CD4-positive, CD25-positive, alpha-beta regulatory T cell (primary cell): ENCODE data around the gene SNTG2. TPM values are rescaled to one million over a fixed set of nuclear protein-coding genes. Genes with fewer than 3 reads are reported as not detected.
A peak's percentile ranks its signal among the peaks of the same experiment; 100 is the strongest.

Source experiments
- ATAC-seq, 2 donors: fragments of 150-1000 bp; cut with Tn5 transposase; one replicate each; pipeline ENCODE4 v1.10.0; 2021; ENCODE audit warnings: low read depth in 2 of 2, moderate number of reproducible peaks in 2 of 2, moderate library complexity in 1 of 2
- DNase-seq, 3 donors: peaks; one replicate each; pipeline versions ENCODE4 v3.0.0 to v3.0.0-alpha.2; 2012 to 2022; ENCODE audit warnings: mixed read lengths in 1 of 3
- H3K27ac ChIP-seq: one replicate; pipeline ENCODE4 v1.7.0; 2013; ENCODE audit warnings: mild to moderate bottlenecking, low read length; ENCODE audit not compliant: insufficient read depth, poor library complexity, severe bottlenecking
- H3K27me3 ChIP-seq: one replicate; pipeline ENCODE4 v1.7.0; 2013; ENCODE audit warnings: low read length; ENCODE audit not compliant: control insufficient read depth, insufficient read depth
- H3K36me3 ChIP-seq: one replicate; pipeline ENCODE4 v1.7.0; 2013; ENCODE audit warnings: mild to moderate bottlenecking, low read length, moderate library complexity; ENCODE audit not compliant: control insufficient read depth, insufficient read depth
- H3K4me1 ChIP-seq: 2 replicates; pipeline ENCODE4 v1.7.0; 2013; ENCODE audit warnings: mild to moderate bottlenecking, low read length; ENCODE audit not compliant: insufficient read depth, control insufficient read depth, poor library complexity, severe bottlenecking
- H3K4me3 ChIP-seq: one replicate; pipeline ENCODE4 v1.7.0; 2013; ENCODE audit warnings: low read depth, mild to moderate bottlenecking, low read length, moderate library complexity
- H3K9me3 ChIP-seq, 2 experiments: 1 replicate in 1 of 2; 2 replicates in 1 of 2; pipeline ENCODE4 v1.7.0; 2013; ENCODE audit warnings: low read length in 2 of 2, mild to moderate bottlenecking in 1 of 2, moderate library complexity in 1 of 2; ENCODE audit not compliant: control insufficient read depth in 2 of 2
- H3K27ac Mint-ChIP-seq, 3 donors: one replicate each; pipeline ENCODE4 v1.8.0; 2020 to 2022; ENCODE audit warnings: mild to moderate bottlenecking in 3 of 3, mixed read lengths in 3 of 3, moderate library complexity in 2 of 3
- H3K27me3 Mint-ChIP-seq: one replicate; pipeline ENCODE4 v1.8.0; 2022; ENCODE audit warnings: mild to moderate bottlenecking, mixed read lengths
- H3K36me3 Mint-ChIP-seq: one replicate; pipeline ENCODE4 v1.8.0; 2020; ENCODE audit warnings: mixed read lengths
- H3K4me1 Mint-ChIP-seq, 4 donors: one replicate each; pipeline ENCODE4 v1.8.0; 2020 to 2022; ENCODE audit warnings: mixed read lengths in 4 of 4, mild to moderate bottlenecking in 1 of 4
- H3K4me3 Mint-ChIP-seq, 4 donors: one replicate each; pipeline ENCODE4 v1.8.0; 2020 to 2022; ENCODE audit warnings: mild to moderate bottlenecking in 4 of 4, mixed read lengths in 4 of 4, moderate library complexity in 3 of 4
- H3K9me3 Mint-ChIP-seq, 7 donors: one replicate each; pipeline ENCODE4 v1.8.0; 2020 to 2022; ENCODE audit warnings: mixed read lengths in 7 of 7, mild to moderate bottlenecking in 3 of 7, moderate library complexity in 2 of 7
- polyA plus RNA-seq, 4 donors: library from polyadenylated mRNA; unstranded; fragments of 300-500 nt; fragmentation: Illumina TruSeq; gene quantifications; one replicate each; pipeline ENCODE4 v1.2.3, GENCODE V29; 2021
- total RNA-seq: library from RNA; stranded (reverse); gene quantifications from one replicate; pipeline ENCODE4 v1.2.3, GENCODE V29; 2022

SNTG2 gene
- total and polyA plus RNA-seq, 5 donors from 2014 or later = 0.64 TPM; not detected in 4

DNA sequence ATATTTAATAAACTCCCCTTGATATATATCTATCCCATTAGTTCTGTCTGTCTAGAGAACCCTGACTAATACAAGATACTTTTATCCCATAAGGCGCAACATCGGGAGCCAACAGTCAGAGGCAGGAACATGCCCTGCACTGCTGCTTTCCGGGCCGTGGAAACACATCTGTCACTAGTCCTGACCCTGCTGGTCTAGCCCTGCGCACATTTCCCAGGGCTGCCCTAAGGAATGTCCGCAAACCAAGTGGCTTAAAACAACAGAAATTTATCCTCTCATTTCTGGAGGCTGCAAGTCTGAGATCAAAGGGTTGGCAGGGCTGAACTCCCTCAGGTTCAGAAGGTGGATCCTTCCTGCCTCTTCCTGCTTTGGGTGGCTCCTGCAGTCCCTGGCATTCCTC, 348.4 kb downstream of the SNTG2 start:
- H3K4me3 ChIP-seq = no peak overlapping the region
- DNase-seq (no peak), ATAC-seq (no peak)
- Mint-ChIP-seq H3K4me3 (no peak overlapping the region), H3K27ac (no peak overlapping the region), H3K36me3 (no peaks in the 10 kb centered on the region), H3K27me3 (no peaks in the 10 kb centered on the region), H3K4me1 (peaks cover 0 to 5% (median 1%) of the 10 kb centered on the region in 4 donors), H3K9me3 (peaks cover 0 to 4% (median 0%) of the 10 kb centered on the region in 7 donors)
- H3K36me3 ChIP-seq = no peaks in the 10 kb centered on the region
- no peaks in the 10 kb centered on the region for H3K9me3 ChIP-seq
- no peaks in the 10 kb centered on the region for H3K27me3 ChIP-seq
- H3K4me1 ChIP-seq = no peaks in the 10 kb centered on the region
- no peak overlapping the region for H3K27ac ChIP-seq

- no peak overlapping the region for H3K27ac Mint-ChIP-seq
- H3K4me1 Mint-ChIP-seq = peaks cover 0 to 5% (median 1%) of the 10 kb centered on the region in 4 donors
- no peaks in the 10 kb centered on the region for H3K27me3 Mint-ChIP-seq
- DNase-seq (no peak), ATAC-seq (no peak)
- Histone ChIP-seq H3K27ac (no peak overlapping the region), H3K27me3 (no peaks in the 10 kb centered on the region), H3K36me3 (no peaks in the 10 kb centered on the region), H3K4me3 (no peak overlapping the region), H3K9me3 (no peaks in the 10 kb centered on the region), H3K4me1 (no peaks in the 10 kb centered on the region)
- H3K9me3 Mint-ChIP-seq = peaks cover 0 to 4% (median 0%) of the 10 kb centered on the region in 7 donors
- H3K36me3 Mint-ChIP-seq = no peaks in the 10 kb centered on the region
- H3K4me3 Mint-ChIP-seq = no peak overlapping the region
Measured at GRCh38 chr2:1300284-1300683, 349.6 kb downstream of the SNTG2 start.

DNA sequence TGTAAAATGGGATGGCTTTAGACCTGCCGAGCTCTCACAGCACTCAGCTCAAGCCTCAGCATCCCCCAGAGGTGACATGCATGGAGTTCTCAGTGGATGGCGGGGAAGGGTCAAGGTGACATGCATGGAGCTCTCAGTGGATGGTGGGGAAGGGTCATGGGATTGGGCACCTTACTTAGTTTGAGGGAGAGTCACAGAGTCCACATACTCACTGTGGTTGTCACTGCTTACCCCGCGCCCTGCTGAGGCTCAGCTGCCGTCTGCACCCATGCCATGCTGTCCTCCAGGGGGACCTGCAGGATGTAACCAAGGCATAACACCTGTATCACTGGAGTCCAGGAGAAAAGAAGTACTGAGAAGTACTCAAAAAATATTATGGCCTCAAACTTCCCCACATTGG, 350.4 kb downstream of the SNTG2 start:
- Histone ChIP-seq H3K4me1 (no peaks in the 10 kb centered on the region), H3K36me3 (no peaks in the 10 kb centered on the region), H3K27ac (no peak overlapping the region), H3K4me3 (no peak overlapping the region), H3K27me3 (no peaks in the 10 kb centered on the region), H3K9me3 (no peaks in the 10 kb centered on the region)
- no peak for ATAC-seq
- no peaks in the 10 kb centered on the region for H3K27me3 Mint-ChIP-seq
- H3K27ac Mint-ChIP-seq = no peak overlapping the region
- DNase-seq = no peak
- H3K36me3 Mint-ChIP-seq = no peaks in the 10 kb centered on the region
- H3K4me1 Mint-ChIP-seq = peaks cover 0 to 5% (median 1%) of the 10 kb centered on the region in 4 donors
- H3K4me3 Mint-ChIP-seq = no peak overlapping the region
- H3K9me3 Mint-ChIP-seq = peaks cover 0 to 4% (median 0%) of the 10 kb centered on the region in 7 donors

- Histone ChIP-seq H3K4me3 (no peak overlapping the region), H3K27ac (no peak overlapping the region), H3K36me3 (no peaks in the 10 kb centered on the region), H3K9me3 (no peaks in the 10 kb centered on the region), H3K4me1 (no peaks in the 10 kb centered on the region), H3K27me3 (no peaks in the 10 kb centered on the region)
- DNase-seq (no peak), ATAC-seq (no peak)
- Mint-ChIP-seq H3K27ac (no peak overlapping the region), H3K9me3 (peaks cover 0 to 4% (median 0%) of the 10 kb centered on the region in 7 donors), H3K4me1 (peaks cover 0 to 6% (median 3%) of the 10 kb centered on the region in 4 donors), H3K27me3 (no peaks in the 10 kb centered on the region), H3K4me3 (no peak overlapping the region), H3K36me3 (no peaks in the 10 kb centered on the region)
Measured at GRCh38 chr2:1305342-1306013, 354.8 kb downstream of the SNTG2 start.

DNA sequence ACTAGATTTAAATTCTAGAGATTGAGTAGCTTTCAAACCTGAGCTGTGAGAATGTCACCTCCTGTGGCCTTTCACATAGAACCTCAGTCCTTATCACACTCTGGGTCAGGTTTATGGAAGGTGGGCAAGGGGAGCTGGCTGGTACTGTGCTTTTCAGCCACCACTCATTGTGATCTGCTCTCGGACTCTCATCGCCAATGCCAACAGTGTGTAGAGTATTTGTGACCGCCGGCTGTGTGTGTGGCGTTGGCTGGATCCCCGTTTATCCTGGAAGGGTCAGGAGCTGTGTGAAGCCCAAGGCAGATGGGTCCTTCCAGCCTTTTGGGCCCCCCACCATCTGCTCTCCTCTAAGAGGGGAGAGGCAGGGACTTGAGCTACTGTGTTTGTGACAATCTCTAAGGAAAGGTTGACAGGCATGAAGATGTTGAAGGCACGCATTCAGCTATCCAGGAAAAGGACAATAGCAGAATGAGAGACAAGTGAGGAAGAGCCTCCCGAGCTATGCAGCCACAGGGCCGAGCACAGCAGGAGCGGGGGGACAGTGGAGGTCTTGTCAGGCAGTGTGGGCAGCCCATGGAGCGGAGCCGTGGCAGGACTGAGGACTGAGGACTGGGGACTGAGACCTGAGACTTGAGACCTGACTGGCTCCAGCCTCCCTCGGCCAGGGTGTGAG, 355.5 kb downstream of the SNTG2 start:
- Mint-ChIP-seq H3K27ac (no peak overlapping the region), H3K4me3 (peak overlapping the region in 1 of 4 donors; percentile 62), H3K36me3 (no peaks in the 10 kb centered on the region), H3K9me3 (peaks cover 0 to 4% (median 0%) of the 10 kb centered on the region in 7 donors), H3K27me3 (no peaks in the 10 kb centered on the region), H3K4me1 (peaks cover 0 to 6% (median 3%) of the 10 kb centered on the region in 4 donors)
- no peak for DNase-seq
- H3K4me3 ChIP-seq = no peak overlapping the region
- no peaks in the 10 kb centered on the region for H3K27me3 ChIP-seq
- ATAC-seq = no peak
- no peaks in the 10 kb centered on the region for H3K9me3 ChIP-seq
- H3K36me3 ChIP-seq = no peaks in the 10 kb centered on the region
- no peaks in the 10 kb centered on the region for H3K4me1 ChIP-seq
- H3K27ac ChIP-seq = no peak overlapping the region

DNA sequence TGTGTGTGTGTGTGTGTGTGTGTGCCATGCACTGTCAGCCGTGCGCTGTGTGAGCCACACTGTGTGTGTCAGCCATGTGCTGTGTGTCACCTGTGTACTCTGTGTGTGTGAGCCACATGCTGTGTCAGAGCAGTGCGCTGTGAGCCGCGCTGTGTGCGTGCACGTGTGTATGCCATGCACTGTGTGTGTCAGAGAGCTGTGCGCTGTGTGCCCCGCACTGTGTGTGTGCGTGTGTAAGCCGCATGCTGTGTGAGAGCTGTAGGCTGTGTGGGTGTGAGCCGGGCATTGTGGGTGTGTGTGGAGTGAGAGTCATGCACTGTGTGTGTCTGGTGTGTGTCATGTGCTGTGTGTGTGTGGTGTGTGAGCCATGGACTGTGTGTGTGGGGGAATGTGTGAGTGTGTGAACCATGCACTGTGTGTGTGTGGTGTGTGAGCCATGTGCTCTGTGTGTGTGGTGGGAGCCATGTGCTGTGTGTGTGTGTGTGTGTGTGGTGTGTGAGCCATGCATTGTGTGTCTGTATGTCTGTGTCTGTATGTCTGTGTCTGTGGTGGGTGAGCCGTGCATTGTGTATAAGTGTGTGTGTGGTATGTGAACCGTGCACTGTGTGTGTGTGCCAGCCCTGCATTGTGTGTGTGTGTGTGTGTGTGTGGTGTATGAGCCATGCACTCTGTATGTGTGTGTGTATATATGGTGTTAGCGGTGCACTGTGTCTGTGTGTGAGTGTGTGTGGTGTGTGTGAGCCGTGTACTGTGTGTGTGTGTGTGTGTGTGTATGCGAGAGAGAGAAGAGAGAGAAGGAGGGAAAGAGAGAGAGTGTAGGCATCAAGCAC, 356.3 kb downstream of the SNTG2 start:
- no peak overlapping the region for H3K4me3 Mint-ChIP-seq
- peaks cover 0 to 4% (median 0%) of the 10 kb centered on the region in 7 donors for H3K9me3 Mint-ChIP-seq
- peak in 1 of 2 donors; percentile 16 for ATAC-seq

GRCh38 chr2:1307670-1308069, 357.0 kb downstream of the SNTG2 start:
- no peak overlapping the region for H3K27ac ChIP-seq
- H3K36me3 ChIP-seq = no peaks in the 10 kb centered on the region
- no peaks in the 10 kb centered on the region for H3K4me1 ChIP-seq
- DNase-seq = no peak
- H3K36me3 Mint-ChIP-seq = no peaks in the 10 kb centered on the region
- H3K4me1 Mint-ChIP-seq = peaks cover 0 to 3% (median 1%) of the 10 kb centered on the region in 4 donors
- no peaks in the 10 kb centered on the region for H3K27me3 Mint-ChIP-seq
- H3K27me3 ChIP-seq = no peaks in the 10 kb centered on the region
- no peak overlapping the region for H3K27ac Mint-ChIP-seq
- no peak for ATAC-seq
- H3K9me3 ChIP-seq = no peaks in the 10 kb centered on the region
- H3K4me3 Mint-ChIP-seq = no peak overlapping the region
- H3K9me3 Mint-ChIP-seq = peaks cover 0 to 4% (median 0%) of the 10 kb centered on the region in 7 donors
- no peak overlapping the region for H3K4me3 ChIP-seq

More for the DNA sequence above, 356.3 kb downstream of the SNTG2 start:
- H3K27me3 ChIP-seq = no peaks in the 10 kb centered on the region
- Mint-ChIP-seq H3K27me3 (no peaks in the 10 kb centered on the region), H3K4me1 (peaks cover 0 to 6% (median 3%) of the 10 kb centered on the region in 4 donors), H3K27ac (no peak overlapping the region), H3K36me3 (no peaks in the 10 kb centered on the region)
- DNase-seq = no peak
- no peak overlapping the region for H3K4me3 ChIP-seq
- H3K9me3 ChIP-seq = no peaks in the 10 kb centered on the region
- no peaks in the 10 kb centered on the region for H3K4me1 ChIP-seq
- no peak overlapping the region for H3K27ac ChIP-seq
- H3K36me3 ChIP-seq = no peaks in the 10 kb centered on the region
